GM12891 (cell line): ENCODE measurements around the gene MAPK14.

Experiments
- PAX5 ChIP-seq: IDR thresholded peaks from 2 replicates; pipeline ENCODE4 v1.6.1; 2011; ENCODE audit warnings: low read length, moderate library complexity, mild to moderate bottlenecking; ENCODE audit not compliant: insufficient read depth, severe bottlenecking
- POLR2A ChIP-seq: IDR thresholded peaks from 2 replicates; pipeline ENCODE4 v1.6.1; 2011; ENCODE audit warnings: low read depth, low read length, control low read depth
- POLR2AphosphoS5 ChIP-seq: IDR thresholded peaks from 2 replicates; pipeline ENCODE4 v1.6.1; 2011; ENCODE audit warnings: low read depth, low read length, control low read depth
- POU2F2 ChIP-seq: IDR thresholded peaks from 2 replicates; pipeline ENCODE4 v1.6.1; 2011; ENCODE audit warnings: low read depth, mild to moderate bottlenecking, control low read depth, low read length, moderate library complexity
- SPI1 ChIP-seq: IDR thresholded peaks from 2 replicates; pipeline ENCODE4 v1.6.1; 2011; ENCODE audit warnings: low read depth, low read length, control low read depth
- TAF1 ChIP-seq: IDR thresholded peaks from 2 replicates; pipeline ENCODE4 v1.6.1; 2011; ENCODE audit warnings: low read depth, low read length, control low read depth

DNA sequence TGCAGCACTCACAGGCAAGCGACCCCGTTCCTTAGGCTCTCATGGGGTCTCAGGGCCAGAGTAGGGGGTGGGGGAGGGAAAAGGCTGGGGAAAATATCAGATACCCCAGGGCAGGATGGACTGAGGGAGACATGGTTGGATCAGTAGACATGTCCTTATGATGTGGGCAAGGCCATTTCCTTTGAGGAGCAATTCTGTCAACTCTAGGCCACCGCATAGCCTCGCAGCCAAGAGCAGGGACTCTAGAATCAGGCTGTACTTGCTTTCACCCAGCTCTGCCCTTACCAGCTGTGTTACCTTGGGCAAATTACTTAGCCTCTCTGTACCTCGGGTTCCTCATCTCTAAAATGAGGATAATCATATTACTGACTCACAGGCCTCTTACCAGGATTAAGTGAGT, 100.5 kb downstream of the MAPK14 start:
- TF ChIP-seq POLR2A (no peak), POLR2AphosphoS5 (no peak), SPI1 (no peak), PAX5 (no peak), TAF1 (no peak), POU2F2 (no peak)
